H4 (cell line): Measurements from ENCODE around the gene PDE10A. TPM values are rescaled to one million over a fixed set of nuclear protein-coding genes. Genes with fewer than 3 reads are reported as not detected.
"Not testable (repeated sequence)": the region's sequence is repeated elsewhere in the genome, so short reads cannot be mapped to it uniquely, and the experiment has no call there.

ENCODE experiments used
- DNase-seq: peaks from one replicate; pipeline ENCODE4 v3.0.0-alpha.2; 2015; ENCODE audit warnings: low spot score
- total RNA-seq: library from RNA; depleted of rRNA; stranded (reverse); fragments of >200 nt; shearing (Covaris generic); gene quantifications from 2 replicates; pipeline ENCODE4 v1.2.3, GENCODE V29; 2014

The PDE10A gene
- total RNA-seq, 1 experiment from 2014 or later = 2.1 TPM

- DNase-seq = no peak
Observed at GRCh38 chr6:165478581-165478980, 184.5 kb downstream of the PDE10A start.

- DNase-seq = no peak
Observed at GRCh38 chr6:165469483-165469882, 193.6 kb downstream of the PDE10A start.

- DNase-seq = no peak
Observed at GRCh38 chr6:165468340-165469235, 194.5 kb downstream of the PDE10A start.

- DNase-seq = not testable (repeated sequence)
Observed at GRCh38 chr6:165463499-165463898, 199.5 kb downstream of the PDE10A start.

GRCh38 chr6:165459605-165460301 lies 203.3 kb downstream of the PDE10A start:
- DNase-seq = not testable (repeated sequence)

GRCh38 chr6:165458134-165458533 lies 204.9 kb downstream of the PDE10A start:
- DNase-seq = no peak

GRCh38 chr6:165456286-165456685 lies 206.8 kb downstream of the PDE10A start:
- DNase-seq = no peak

- no peak for DNase-seq
Observed at GRCh38 chr6:165455488-165455887, 207.6 kb downstream of the PDE10A start.

- no peak for DNase-seq
Observed at GRCh38 chr6:165453395-165453794, 209.6 kb downstream of the PDE10A start.

GRCh38 chr6:165451838-165452237 lies 211.2 kb downstream of the PDE10A start:
- DNase-seq = no peak

- DNase-seq = no peak
Observed at GRCh38 chr6:165448210-165448609, 214.8 kb downstream of the PDE10A start.

GRCh38 chr6:165447141-165447540 lies 215.9 kb downstream of the PDE10A start:
- no peak for DNase-seq

GRCh38 chr6:165446331-165446730 lies 216.7 kb downstream of the PDE10A start:
- DNase-seq = no peak

GRCh38 chr6:165443462-165443861 lies 219.6 kb downstream of the PDE10A start:
- no peak for DNase-seq

- DNase-seq = no peak
Observed at GRCh38 chr6:165441181-165441580, 221.9 kb downstream of the PDE10A start.

GRCh38 chr6:165439928-165440554 lies 223.0 kb downstream of the PDE10A start:
- DNase-seq = peak; percentile 42

- no peak for DNase-seq
Observed at GRCh38 chr6:165426892-165427291, 236.1 kb downstream of the PDE10A start.

- DNase-seq = no peak
Observed at GRCh38 chr6:165422192-165422591, 240.8 kb downstream of the PDE10A start.

GRCh38 chr6:165417278-165417865 lies 245.7 kb downstream of the PDE10A start:
- DNase-seq = peak; percentile 54

GRCh38 chr6:165404697-165405096 lies 258.3 kb downstream of the PDE10A start:
- DNase-seq = peak; percentile 25

- DNase-seq = no peak
Observed at GRCh38 chr6:165404296-165404695, 258.7 kb downstream of the PDE10A start.

GRCh38 chr6:165403006-165403595 lies 259.9 kb downstream of the PDE10A start:
- DNase-seq = no peak
